ENCODE measurements around the gene SEC14L5.

- TF ChIP-seq CTCF (IDR thresholded peaks at IDR 0.05) (no peak), ATF2 (CRISPR knock-in tag; IDR thresholded peaks at IDR 0.05; ENCODE audit: borderline replicate concordance, low read depth) (no peak), MAX (CRISPR knock-in tag; IDR thresholded peaks at IDR 0.05) (no peak), SMAD3 (CRISPR knock-in tag; IDR thresholded peaks at IDR 0.05; ENCODE audit: borderline replicate concordance) (no peak)
Measured at GRCh38 chr16:5026664-5027063, 68.5 kb downstream of the SEC14L5 start.
